Measurements from ENCODE around the gene C3orf20.

C3orf20 gene

DNA sequence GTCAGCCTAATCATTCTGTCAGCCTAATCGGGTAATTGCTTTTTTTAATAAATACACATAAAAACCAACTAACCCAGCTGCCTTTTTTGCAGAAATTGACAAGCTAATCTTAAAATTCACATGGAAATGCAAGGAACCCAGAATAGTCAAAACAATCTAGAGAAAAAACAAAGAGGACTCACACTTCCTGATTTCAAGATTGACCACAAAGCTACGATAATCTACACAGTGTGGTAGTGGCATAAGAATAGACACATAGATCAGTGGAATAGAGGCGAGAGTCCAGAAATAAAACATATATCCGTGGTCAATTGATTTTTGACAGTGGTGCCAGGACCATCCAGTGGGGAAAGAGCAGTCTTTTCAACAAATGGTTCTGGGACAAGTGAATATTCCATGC, 2.4 kb upstream of the C3orf20 start:
- no peak for DNase-seq (ENCODE audit: low spot score)
- H2BK120ac ChIP-seq (ENCODE audit: low read depth, low read length), result no peak overlapping the region
- H3K27ac ChIP-seq (replicated peaks; ENCODE audit: low read length), result no peak overlapping the region
- H3K9ac ChIP-seq (ENCODE audit: low read depth, low read length, poor library complexity), result no peak overlapping the region
- H3K14ac ChIP-seq (ENCODE audit: low read length), result no peak overlapping the region
- no peak overlapping the region for H2BK15ac ChIP-seq (ENCODE audit: low read length)
- no peaks in the 10 kb centered on the region for H3K27me3 ChIP-seq (ENCODE audit: control insufficient read depth in 3 of 3, insufficient read depth in 3 of 3, low read depth in 1 of 3, low read length in 3 of 3)
- no peak overlapping the region for H3K4me3 ChIP-seq (ENCODE audit: low read length in 2 of 2)
- no peaks in the 10 kb centered on the region for H3K79me1 ChIP-seq (ENCODE audit: low read depth, low read length)
- WGBS, 2 donors (ENCODE audit: extremely low coverage in 2 of 2, insufficient read length in 2 of 2, insufficient replicate concordance in 1 of 2), result no CpG with 5 or more reads among the region's 4 CpGs
- H4K8ac ChIP-seq (ENCODE audit: low read depth, low read length), result no peak overlapping the region
- no peak overlapping the region for H2AK5ac ChIP-seq (ENCODE audit: low read depth, low read length)
- H2AFZ ChIP-seq (ENCODE audit: low read length), result no peak overlapping the region
- H3K4me2 ChIP-seq (ENCODE audit: insufficient read depth, low read length, poor library complexity, severe bottlenecking), result no peak overlapping the region
- peaks cover 36 to 61% of the 10 kb centered on the region in 2 donors for H3K36me3 ChIP-seq (replicated peaks in 1 of 2; ENCODE audit: control insufficient read depth in 2 of 2, insufficient read depth in 2 of 2, low read length in 2 of 2)
- H3K9me3 ChIP-seq (replicated peaks in 1 of 2; ENCODE audit: control insufficient read depth in 2 of 2, insufficient read depth in 1 of 2, low read depth in 1 of 2, low read length in 2 of 2), result no peaks in the 10 kb centered on the region
- no peak overlapping the region for H3K4ac ChIP-seq (ENCODE audit: low read length)
- no peak overlapping the region for H3K23ac ChIP-seq (ENCODE audit: low read depth, low read length, poor library complexity)
- H4K91ac ChIP-seq (ENCODE audit: low read depth, low read length, poor library complexity), result no peak overlapping the region
- H3K18ac ChIP-seq (ENCODE audit: low read length), result no peak overlapping the region
- H2BK12ac ChIP-seq (ENCODE audit: low read length), result no peak overlapping the region
- no peaks in the 10 kb centered on the region for H3K4me1 ChIP-seq (ENCODE audit: control insufficient read depth in 2 of 2, insufficient read depth in 1 of 2, low read depth in 1 of 2, low read length in 2 of 2)
- H2BK5ac ChIP-seq (ENCODE audit: low read length), result no peak overlapping the region

DNA sequence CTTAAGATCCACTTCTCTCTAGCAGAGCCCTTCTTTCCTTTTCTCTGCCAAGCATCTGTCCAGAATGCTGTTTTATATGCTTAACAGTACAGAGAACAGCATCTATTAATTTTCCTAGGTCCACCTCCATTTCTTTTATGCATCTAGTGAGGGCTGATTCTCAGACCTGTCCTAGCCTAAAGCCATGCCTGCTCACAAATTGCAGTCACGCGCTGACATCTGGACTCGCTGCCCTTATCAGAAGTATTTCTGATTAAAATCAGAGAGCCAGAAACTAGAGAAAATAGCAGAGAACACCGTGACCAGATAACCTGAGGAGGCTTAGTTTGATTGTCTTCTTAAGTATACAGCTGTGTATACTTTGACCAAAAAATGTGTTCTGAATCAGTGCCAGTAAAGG, 1.9 kb downstream of the C3orf20 start:
- H3K27ac ChIP-seq (replicated peaks; ENCODE audit: low read length), result no peak overlapping the region
- no peaks in the 10 kb centered on the region for H3K27me3 ChIP-seq (ENCODE audit: control insufficient read depth in 3 of 3, insufficient read depth in 3 of 3, low read depth in 1 of 3, low read length in 3 of 3)
- peaks cover 0 to 1% of the 10 kb centered on the region in 2 donors for H3K9me3 ChIP-seq (replicated peaks in 1 of 2; ENCODE audit: control insufficient read depth in 2 of 2, insufficient read depth in 1 of 2, low read depth in 1 of 2, low read length in 2 of 2)
- H3K4me3 ChIP-seq (ENCODE audit: low read length in 2 of 2), result no peak overlapping the region
- no peak overlapping the region for H3K14ac ChIP-seq (ENCODE audit: low read length)
- H4K8ac ChIP-seq (ENCODE audit: low read depth, low read length), result no peak overlapping the region
- no peaks in the 10 kb centered on the region for H3K4me1 ChIP-seq (ENCODE audit: control insufficient read depth in 2 of 2, insufficient read depth in 1 of 2, low read depth in 1 of 2, low read length in 2 of 2)
- H2AK5ac ChIP-seq (ENCODE audit: low read depth, low read length), result no peak overlapping the region
- no peak overlapping the region for H3K9ac ChIP-seq (ENCODE audit: low read depth, low read length, poor library complexity)
- WGBS, 2 donors (ENCODE audit: extremely low coverage in 2 of 2, insufficient read length in 2 of 2, insufficient replicate concordance in 1 of 2), result no CpG with 5 or more reads among the region's 4 CpGs
- no peak overlapping the region for H4K91ac ChIP-seq (ENCODE audit: low read depth, low read length, poor library complexity)
- no peak overlapping the region for H2BK15ac ChIP-seq (ENCODE audit: low read length)
- DNase-seq (ENCODE audit: low spot score), result no peak
- no peak overlapping the region for H3K4ac ChIP-seq (ENCODE audit: low read length)
- no peak overlapping the region for H2BK120ac ChIP-seq (ENCODE audit: low read depth, low read length)
- no peak overlapping the region for H2BK5ac ChIP-seq (ENCODE audit: low read length)
- no peak overlapping the region for H3K4me2 ChIP-seq (ENCODE audit: insufficient read depth, low read length, poor library complexity, severe bottlenecking)
- H3K79me1 ChIP-seq (ENCODE audit: low read depth, low read length), result no peaks in the 10 kb centered on the region
- H3K23ac ChIP-seq (ENCODE audit: low read depth, low read length, poor library complexity), result no peak overlapping the region
- peaks cover 8 to 18% of the 10 kb centered on the region in 2 donors for H3K36me3 ChIP-seq (replicated peaks in 1 of 2; ENCODE audit: control insufficient read depth in 2 of 2, insufficient read depth in 2 of 2, low read length in 2 of 2)
- no peak overlapping the region for H2AFZ ChIP-seq (ENCODE audit: low read length)
- no peak overlapping the region for H2BK12ac ChIP-seq (ENCODE audit: low read length)
- no peak overlapping the region for H3K18ac ChIP-seq (ENCODE audit: low read length)

DNA sequence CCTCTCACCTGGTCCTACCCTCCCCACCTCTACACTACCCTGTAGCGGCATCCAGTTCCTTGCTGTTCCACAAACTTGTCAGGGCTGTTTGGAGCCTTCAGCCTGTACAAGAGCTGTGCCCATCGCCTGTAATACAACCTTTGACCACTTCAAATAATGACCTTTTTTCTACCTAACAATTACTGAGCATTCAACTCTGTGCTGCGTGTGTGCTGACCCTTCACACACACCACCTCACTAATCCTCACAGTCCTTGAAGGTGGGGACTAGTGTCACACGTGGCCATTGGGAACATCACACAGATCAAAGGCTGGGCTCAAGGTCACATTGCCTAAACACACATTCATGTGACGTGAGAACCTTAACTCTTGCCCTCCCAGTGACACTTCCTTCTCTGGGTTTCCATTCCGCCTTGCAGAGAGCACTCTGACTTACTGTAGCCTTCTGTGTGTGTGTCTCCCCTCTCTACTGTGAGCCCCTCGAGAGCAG, 3.1 kb downstream of the C3orf20 start:
- Histone ChIP-seq H3K79me1 (ENCODE audit: low read depth, low read length) (no peaks in the 10 kb centered on the region), H3K14ac (ENCODE audit: low read length) (no peak overlapping the region), H3K9me3 (replicated peaks in 1 of 2; ENCODE audit: control insufficient read depth in 2 of 2, insufficient read depth in 1 of 2, low read depth in 1 of 2, low read length in 2 of 2) (peaks cover 0 to 1% of the 10 kb centered on the region in 2 donors), H4K8ac (ENCODE audit: low read depth, low read length) (no peak overlapping the region), H2BK120ac (ENCODE audit: low read depth, low read length) (no peak overlapping the region), H3K23ac (ENCODE audit: low read depth, low read length, poor library complexity) (no peak overlapping the region), H3K9ac (ENCODE audit: low read depth, low read length, poor library complexity) (no peak overlapping the region), H3K18ac (ENCODE audit: low read length) (no peak overlapping the region), H3K4me3 (ENCODE audit: low read length in 2 of 2) (no peak overlapping the region), H2AK5ac (ENCODE audit: low read depth, low read length) (no peak overlapping the region), H2AFZ (ENCODE audit: low read length) (no peak overlapping the region), H3K36me3 (replicated peaks in 1 of 2; ENCODE audit: control insufficient read depth in 2 of 2, insufficient read depth in 2 of 2, low read length in 2 of 2) (peaks cover 2 to 8% of the 10 kb centered on the region in 2 donors), H2BK12ac (ENCODE audit: low read length) (no peak overlapping the region), H2BK15ac (ENCODE audit: low read length) (no peak overlapping the region), H3K27me3 (ENCODE audit: control insufficient read depth in 3 of 3, insufficient read depth in 3 of 3, low read depth in 1 of 3, low read length in 3 of 3) (no peaks in the 10 kb centered on the region), H3K27ac (replicated peaks; ENCODE audit: low read length) (no peak overlapping the region), H3K4ac (ENCODE audit: low read length) (no peak overlapping the region), H3K4me1 (ENCODE audit: control insufficient read depth in 2 of 2, insufficient read depth in 1 of 2, low read depth in 1 of 2, low read length in 2 of 2) (no peaks in the 10 kb centered on the region), H2BK5ac (ENCODE audit: low read length) (no peak overlapping the region), H3K4me2 (ENCODE audit: insufficient read depth, low read length, poor library complexity, severe bottlenecking) (no peak overlapping the region), H4K91ac (ENCODE audit: low read depth, low read length, poor library complexity) (no peak overlapping the region)
- DNase-seq (ENCODE audit: low spot score), result no peak
- WGBS, 2 donors (ENCODE audit: extremely low coverage in 2 of 2, insufficient read length in 2 of 2, insufficient replicate concordance in 1 of 2), result no CpG with 5 or more reads among the region's 7 CpGs

DNA sequence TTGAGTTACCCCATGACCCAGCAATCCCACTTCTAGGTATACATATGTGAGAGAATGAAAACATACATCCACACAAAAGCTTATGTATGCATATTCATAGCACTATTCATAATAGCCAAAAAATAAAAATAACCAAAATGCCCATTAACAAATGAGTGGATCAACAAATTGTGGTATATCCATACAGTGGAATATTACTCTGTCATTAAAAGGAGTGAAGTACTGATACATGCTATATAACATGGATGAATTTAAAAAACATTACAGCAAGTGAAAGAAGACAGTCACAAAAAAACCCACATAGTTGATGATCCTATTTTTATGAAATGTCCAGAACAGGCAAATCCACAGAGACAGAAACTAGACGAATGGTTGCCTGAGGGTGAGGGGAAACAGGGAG, 5.2 kb downstream of the C3orf20 start:
- no peak overlapping the region for H3K27ac ChIP-seq (replicated peaks; ENCODE audit: low read length)
- no peaks in the 10 kb centered on the region for H3K36me3 ChIP-seq (replicated peaks in 1 of 2; ENCODE audit: control insufficient read depth in 2 of 2, insufficient read depth in 2 of 2, low read length in 2 of 2)
- DNase-seq (ENCODE audit: low spot score), result no peak
- H4K91ac ChIP-seq (ENCODE audit: low read depth, low read length, poor library complexity), result no peak overlapping the region
- H3K18ac ChIP-seq (ENCODE audit: low read length), result no peak overlapping the region
- no peak overlapping the region for H3K23ac ChIP-seq (ENCODE audit: low read depth, low read length, poor library complexity)
- no peak overlapping the region for H2AK5ac ChIP-seq (ENCODE audit: low read depth, low read length)
- no peaks in the 10 kb centered on the region for H3K79me1 ChIP-seq (ENCODE audit: low read depth, low read length)
- no CpG with 5 or more reads among the region's 1 CpG for WGBS, 2 donors (ENCODE audit: extremely low coverage in 2 of 2, insufficient read length in 2 of 2, insufficient replicate concordance in 1 of 2)
- no peak overlapping the region for H2BK5ac ChIP-seq (ENCODE audit: low read length)
- H3K9ac ChIP-seq (ENCODE audit: low read depth, low read length, poor library complexity), result no peak overlapping the region
- H3K9me3 ChIP-seq (replicated peaks in 1 of 2; ENCODE audit: control insufficient read depth in 2 of 2, insufficient read depth in 1 of 2, low read depth in 1 of 2, low read length in 2 of 2), result peaks cover 0 to 1% of the 10 kb centered on the region in 2 donors
- no peak overlapping the region for H4K8ac ChIP-seq (ENCODE audit: low read depth, low read length)
- H2BK12ac ChIP-seq (ENCODE audit: low read length), result no peak overlapping the region
- H3K4me1 ChIP-seq (ENCODE audit: control insufficient read depth in 2 of 2, insufficient read depth in 1 of 2, low read depth in 1 of 2, low read length in 2 of 2), result no peaks in the 10 kb centered on the region
- no peak overlapping the region for H3K4me3 ChIP-seq (ENCODE audit: low read length in 2 of 2)
- H2BK120ac ChIP-seq (ENCODE audit: low read depth, low read length), result no peak overlapping the region
- H2AFZ ChIP-seq (ENCODE audit: low read length), result no peak overlapping the region
- no peak overlapping the region for H3K14ac ChIP-seq (ENCODE audit: low read length)
- H3K27me3 ChIP-seq (ENCODE audit: control insufficient read depth in 3 of 3, insufficient read depth in 3 of 3, low read depth in 1 of 3, low read length in 3 of 3), result no peaks in the 10 kb centered on the region
- H3K4me2 ChIP-seq (ENCODE audit: insufficient read depth, low read length, poor library complexity, severe bottlenecking), result no peak overlapping the region
- H3K4ac ChIP-seq (ENCODE audit: low read length), result no peak overlapping the region
- no peak overlapping the region for H2BK15ac ChIP-seq (ENCODE audit: low read length)
